Upper lobe of left lung (tissue), 4 donors: Measurements from ENCODE around the gene GKAP1.
"Not testable (repeated sequence)": the region's sequence is repeated elsewhere in the genome, so short reads cannot be mapped to it uniquely, and the experiment has no call there.

Source experiments
- EP300 ChIP-seq, 4 donors: sonication (generic); formaldehyde crosslinking; IDR thresholded peaks; one replicate each; pipeline ENCODE4 v1.5.1; 2017; ENCODE audit warnings: antibody characterized with exemption in 4 of 4, control low read depth in 2 of 4
- POLR2A ChIP-seq, 4 donors: fragments of 450-650 bp; IDR thresholded peaks; one replicate each; pipeline ENCODE4 v1.5.1; 2016 to 2017; ENCODE audit warnings: antibody characterized with exemption in 4 of 4, mild to moderate bottlenecking in 2 of 4
- POLR2AphosphoS5 ChIP-seq, 2 donors: sonication (generic); formaldehyde crosslinking; IDR thresholded peaks; one replicate each; pipeline ENCODE4 v1.5.1; 2017; ENCODE audit warnings: antibody characterized with exemption in 2 of 2
- TF ChIP-seq, protein P1 (sequence below), 6 experiments: fragments of 450-650 bp in 4 of 6; fragments of 200-600 bp in 2 of 6; sonication (generic) in 2 of 6; IDR thresholded peaks; one replicate each; pipeline ENCODE4 v1.5.1; 2016 to 2019; ENCODE audit warnings: antibody characterized with exemption in 6 of 6

DNA sequence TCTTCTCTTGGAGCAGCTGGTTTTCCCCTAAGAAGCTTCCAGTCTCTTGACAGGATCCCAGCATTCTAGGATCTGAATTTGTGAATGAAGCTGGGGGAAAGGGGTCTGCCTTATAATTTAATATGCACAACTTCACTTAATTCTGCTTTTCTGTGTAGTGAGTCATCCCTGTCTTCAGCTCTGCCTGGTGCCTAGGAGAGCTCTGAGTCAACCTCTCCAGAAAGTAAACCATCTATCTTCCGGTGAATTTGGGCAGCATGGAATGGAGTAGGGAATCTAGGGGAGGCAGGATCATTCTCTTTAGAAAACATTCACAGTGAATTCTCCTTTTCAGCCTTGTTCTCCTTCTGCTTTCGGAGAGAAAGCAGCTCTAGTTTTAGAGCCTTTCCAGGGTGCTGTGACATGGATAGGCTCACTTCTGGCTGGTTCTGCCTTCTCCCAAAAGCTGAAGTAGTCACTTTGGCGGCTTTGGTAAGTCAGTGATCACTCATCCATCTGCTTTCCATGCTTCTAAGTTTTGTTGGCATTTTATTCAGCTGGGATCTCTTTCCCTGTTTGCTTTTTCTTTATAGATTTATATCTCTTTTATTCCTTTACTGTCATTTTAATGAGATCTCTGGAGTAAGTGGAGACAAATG, 7.5 kb upstream of the GKAP1 start:
- TF ChIP-seq, protein P1, sequence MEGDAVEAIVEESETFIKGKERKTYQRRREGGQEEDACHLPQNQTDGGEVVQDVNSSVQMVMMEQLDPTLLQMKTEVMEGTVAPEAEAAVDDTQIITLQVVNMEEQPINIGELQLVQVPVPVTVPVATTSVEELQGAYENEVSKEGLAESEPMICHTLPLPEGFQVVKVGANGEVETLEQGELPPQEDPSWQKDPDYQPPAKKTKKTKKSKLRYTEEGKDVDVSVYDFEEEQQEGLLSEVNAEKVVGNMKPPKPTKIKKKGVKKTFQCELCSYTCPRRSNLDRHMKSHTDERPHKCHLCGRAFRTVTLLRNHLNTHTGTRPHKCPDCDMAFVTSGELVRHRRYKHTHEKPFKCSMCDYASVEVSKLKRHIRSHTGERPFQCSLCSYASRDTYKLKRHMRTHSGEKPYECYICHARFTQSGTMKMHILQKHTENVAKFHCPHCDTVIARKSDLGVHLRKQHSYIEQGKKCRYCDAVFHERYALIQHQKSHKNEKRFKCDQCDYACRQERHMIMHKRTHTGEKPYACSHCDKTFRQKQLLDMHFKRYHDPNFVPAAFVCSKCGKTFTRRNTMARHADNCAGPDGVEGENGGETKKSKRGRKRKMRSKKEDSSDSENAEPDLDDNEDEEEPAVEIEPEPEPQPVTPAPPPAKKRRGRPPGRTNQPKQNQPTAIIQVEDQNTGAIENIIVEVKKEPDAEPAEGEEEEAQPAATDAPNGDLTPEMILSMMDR (IDR thresholded peaks at IDR 0.05), result not testable (repeated sequence)
- not testable (repeated sequence) for TF ChIP-seq POLR2A, POLR2AphosphoS5, EP300 (IDR thresholded peaks at IDR 0.05)
